Measurements from ENCODE around the gene RUNX2. TPM values are rescaled to one million over a fixed set of nuclear protein-coding genes. Genes with fewer than 3 reads are reported as not detected.

Gene RUNX2
- total RNA-seq, 1 experiment from 2014 or later, result 7.0 TPM

DNA sequence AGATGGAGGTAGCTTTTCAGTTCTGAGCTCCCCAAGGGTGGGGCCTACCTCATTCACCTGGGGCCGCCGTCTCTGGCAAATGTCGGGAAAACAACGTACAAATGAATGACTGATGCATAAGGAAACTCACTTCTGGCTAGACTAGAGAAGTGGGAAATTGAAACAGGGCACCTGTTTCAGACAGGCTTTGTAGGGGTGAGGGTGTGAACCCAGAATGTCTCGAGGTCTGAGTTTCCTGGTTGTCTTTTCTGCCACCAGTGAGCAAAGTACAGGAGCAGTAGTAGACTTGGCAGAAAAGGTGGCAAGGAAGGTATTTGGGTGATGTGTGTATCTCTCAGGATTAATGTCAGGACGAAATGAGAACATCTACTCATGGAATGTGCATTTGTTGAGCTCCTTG, 379.0 kb downstream of the RUNX2 start:
- Histone ChIP-seq H3K27me3 (ENCODE audit: control insufficient read depth, insufficient read depth, low read length) (no peaks in the 10 kb centered on the region), H3K4me1 (ENCODE audit: control insufficient read depth, insufficient read depth, low read length) (no peaks in the 10 kb centered on the region), H3K36me3 (ENCODE audit: control insufficient read depth, insufficient read depth, low read length) (no peaks in the 10 kb centered on the region), H3K9me3 (ENCODE audit: control insufficient read depth, insufficient read depth, low read depth, low read length) (no peaks in the 10 kb centered on the region), H3K27ac (ENCODE audit: low read length) (no peak overlapping the region), H3K4me3 (ENCODE audit: low read depth in 2 of 2, low read length in 2 of 2) (no peak overlapping the region)
- TF ChIP-seq REST (IDR thresholded peaks at IDR 0.05; ENCODE audit: insufficient read depth in 1 of 2, low read depth in 2 of 2, low read length in 1 of 2), result no peak
- no peak for TF ChIP-seq TCF7L2 (IDR thresholded peaks at IDR 0.05; ENCODE audit: low read depth, low read length)
- no peak for TF ChIP-seq POLR2AphosphoS5 (IDR thresholded peaks at IDR 0.05; ENCODE audit: low read depth, low read length)
- no peak for TF ChIP-seq SIN3A (IDR thresholded peaks at IDR 0.05; ENCODE audit: borderline replicate concordance, insufficient read depth, low read depth, low read length)
- TF ChIP-seq CTCF (IDR thresholded peaks at IDR 0.05), result no peak
- ATAC-seq, result no peak
- ChIA-PET CTCF (no interaction called here), POLR2A (no interaction called here)
- no peak for DNase-seq (ENCODE audit: low read depth, low spot score)
- no TSS peak for BruUV-seq (replicated peaks)
- intact Hi-C loops (cut with micrococcal nuclease; ENCODE audit: unreplicated experiment), result no loop called here
- in situ Hi-C loops (cut with HindIII; ENCODE audit: low pct_unique_long_range_greater_than_20kb, low sequenced_read_pairs), result no loop called here

DNA sequence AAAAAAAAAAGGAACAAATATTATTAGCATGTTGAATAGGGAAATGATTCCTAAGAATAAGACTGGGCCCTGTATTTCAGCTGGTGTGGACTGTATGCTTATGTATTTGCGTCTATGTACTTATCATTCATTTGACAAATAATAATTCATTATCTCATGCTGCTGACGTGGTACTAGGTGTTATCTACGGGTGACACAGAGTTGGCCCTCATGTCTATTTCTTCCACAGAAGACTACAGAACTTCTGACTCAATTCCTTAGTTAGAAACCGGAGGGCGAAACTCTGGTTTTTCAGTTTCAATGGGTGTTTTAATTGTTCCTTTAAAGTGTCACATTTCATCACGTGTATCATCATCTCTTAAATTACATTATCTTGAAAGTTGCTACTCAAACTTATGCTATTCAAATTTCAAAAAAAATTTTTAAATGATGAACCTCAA, 381.7 kb downstream of the RUNX2 start:
- in situ Hi-C loops (cut with HindIII; ENCODE audit: low pct_unique_long_range_greater_than_20kb, low sequenced_read_pairs) (no loop called here), intact Hi-C loops (cut with micrococcal nuclease; ENCODE audit: unreplicated experiment) (no loop called here)
- Histone ChIP-seq H3K4me1 (ENCODE audit: control insufficient read depth, insufficient read depth, low read length) (no peaks in the 10 kb centered on the region), H3K27me3 (ENCODE audit: control insufficient read depth, insufficient read depth, low read length) (no peaks in the 10 kb centered on the region), H3K27ac (ENCODE audit: low read length) (no peak overlapping the region), H3K4me3 (ENCODE audit: low read depth in 2 of 2, low read length in 2 of 2) (no peak overlapping the region), H3K9me3 (ENCODE audit: control insufficient read depth, insufficient read depth, low read depth, low read length) (no peaks in the 10 kb centered on the region), H3K36me3 (ENCODE audit: control insufficient read depth, insufficient read depth, low read length) (no peaks in the 10 kb centered on the region)
- DNase-seq (ENCODE audit: low read depth, low spot score) (no peak), ATAC-seq (no peak)
- CTCF ChIA-PET, result no interaction called here
- TF ChIP-seq SIN3A (IDR thresholded peaks at IDR 0.05; ENCODE audit: borderline replicate concordance, insufficient read depth, low read depth, low read length) (no peak), POLR2AphosphoS5 (IDR thresholded peaks at IDR 0.05; ENCODE audit: low read depth, low read length) (no peak)
- POLR2A ChIA-PET, result no interaction called here
- no TSS peak for BruUV-seq (replicated peaks)

DNA sequence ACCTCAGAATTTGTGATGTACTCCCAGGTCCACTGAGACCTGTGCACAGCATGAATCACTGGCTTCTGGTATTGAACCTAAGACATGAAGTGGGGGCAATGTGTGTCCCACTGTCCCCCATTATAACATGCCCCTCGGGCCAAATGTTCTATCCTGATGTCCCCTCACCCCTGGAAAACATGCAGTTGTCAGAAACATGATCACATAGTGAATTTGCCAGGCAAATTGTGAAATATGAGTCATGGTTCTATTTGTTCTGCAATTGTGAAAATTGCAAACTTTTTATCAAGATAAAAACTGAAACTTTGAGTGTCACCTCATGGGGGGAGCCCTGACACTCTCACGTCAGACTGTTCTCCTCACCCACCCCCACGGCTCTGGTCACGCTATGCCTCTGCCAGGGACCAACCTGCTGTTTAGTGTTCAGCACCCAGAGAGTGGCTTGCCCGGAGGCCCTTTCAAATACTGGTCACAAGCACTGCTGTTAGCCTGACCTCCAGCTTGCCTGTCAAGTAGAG, 382.2 kb downstream of the RUNX2 start:
- Histone ChIP-seq H3K27ac (ENCODE audit: low read length) (no peak overlapping the region), H3K4me3 (ENCODE audit: low read depth in 2 of 2, low read length in 2 of 2) (no peak overlapping the region), H3K27me3 (ENCODE audit: control insufficient read depth, insufficient read depth, low read length) (no peaks in the 10 kb centered on the region), H3K4me1 (ENCODE audit: control insufficient read depth, insufficient read depth, low read length) (no peaks in the 10 kb centered on the region), H3K36me3 (ENCODE audit: control insufficient read depth, insufficient read depth, low read length) (no peaks in the 10 kb centered on the region), H3K9me3 (ENCODE audit: control insufficient read depth, insufficient read depth, low read depth, low read length) (no peaks in the 10 kb centered on the region)
- BruUV-seq (replicated peaks), result no TSS peak
- ATAC-seq (peak; percentile 50), DNase-seq (ENCODE audit: low read depth, low spot score) (no peak)
- ChIA-PET CTCF (no interaction called here), POLR2A (no interaction called here)
- intact Hi-C loops (cut with micrococcal nuclease; ENCODE audit: unreplicated experiment) (no loop called here), in situ Hi-C loops (cut with HindIII; ENCODE audit: low pct_unique_long_range_greater_than_20kb, low sequenced_read_pairs) (no loop called here)
- no peak for TF ChIP-seq SIN3A (IDR thresholded peaks at IDR 0.05; ENCODE audit: borderline replicate concordance, insufficient read depth, low read depth, low read length)
- TF ChIP-seq CTCF (IDR thresholded peaks at IDR 0.05), result no peak
- TF ChIP-seq POLR2AphosphoS5 (IDR thresholded peaks at IDR 0.05; ENCODE audit: low read depth, low read length), result no peak
- no peak for TF ChIP-seq TCF7L2 (IDR thresholded peaks at IDR 0.05; ENCODE audit: low read depth, low read length)
- no peak for TF ChIP-seq REST (IDR thresholded peaks at IDR 0.05; ENCODE audit: insufficient read depth in 1 of 2, low read depth in 2 of 2, low read length in 1 of 2)
